Measurements from ENCODE around the gene KAT7.

DNA sequence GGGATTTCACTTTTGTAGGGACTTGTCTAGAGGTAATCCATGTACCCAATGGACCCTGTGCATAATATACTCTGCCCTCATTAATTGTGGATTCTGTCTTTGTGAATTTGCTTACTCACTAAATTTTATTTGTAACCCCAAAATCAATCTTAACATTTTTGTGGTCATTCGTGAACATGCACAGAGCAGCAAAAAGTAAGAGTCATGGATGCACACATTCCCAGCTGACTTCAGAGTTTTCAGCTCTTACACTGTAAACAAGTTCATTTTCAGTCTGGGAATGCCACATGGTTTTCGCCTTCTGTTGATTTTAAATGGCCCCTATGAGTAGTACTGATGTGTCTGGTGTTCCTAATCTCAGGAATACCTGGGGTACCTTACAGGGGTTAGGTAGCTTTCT, 35.1 kb downstream of the KAT7 start:
- TF ChIP-seq MXI1 (IDR thresholded peaks at IDR 0.05; ENCODE audit: low read depth, low read length) (no peak), NRF1 (IDR thresholded peaks at IDR 0.05; ENCODE audit: low read depth, low read length) (no peak), GABPA (IDR thresholded peaks at IDR 0.05; ENCODE audit: low read depth) (no peak)
- TF ChIP-seq, protein P1, sequence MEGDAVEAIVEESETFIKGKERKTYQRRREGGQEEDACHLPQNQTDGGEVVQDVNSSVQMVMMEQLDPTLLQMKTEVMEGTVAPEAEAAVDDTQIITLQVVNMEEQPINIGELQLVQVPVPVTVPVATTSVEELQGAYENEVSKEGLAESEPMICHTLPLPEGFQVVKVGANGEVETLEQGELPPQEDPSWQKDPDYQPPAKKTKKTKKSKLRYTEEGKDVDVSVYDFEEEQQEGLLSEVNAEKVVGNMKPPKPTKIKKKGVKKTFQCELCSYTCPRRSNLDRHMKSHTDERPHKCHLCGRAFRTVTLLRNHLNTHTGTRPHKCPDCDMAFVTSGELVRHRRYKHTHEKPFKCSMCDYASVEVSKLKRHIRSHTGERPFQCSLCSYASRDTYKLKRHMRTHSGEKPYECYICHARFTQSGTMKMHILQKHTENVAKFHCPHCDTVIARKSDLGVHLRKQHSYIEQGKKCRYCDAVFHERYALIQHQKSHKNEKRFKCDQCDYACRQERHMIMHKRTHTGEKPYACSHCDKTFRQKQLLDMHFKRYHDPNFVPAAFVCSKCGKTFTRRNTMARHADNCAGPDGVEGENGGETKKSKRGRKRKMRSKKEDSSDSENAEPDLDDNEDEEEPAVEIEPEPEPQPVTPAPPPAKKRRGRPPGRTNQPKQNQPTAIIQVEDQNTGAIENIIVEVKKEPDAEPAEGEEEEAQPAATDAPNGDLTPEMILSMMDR (IDR thresholded peaks at IDR 0.05), result no peak
- TF ChIP-seq, protein P2, sequence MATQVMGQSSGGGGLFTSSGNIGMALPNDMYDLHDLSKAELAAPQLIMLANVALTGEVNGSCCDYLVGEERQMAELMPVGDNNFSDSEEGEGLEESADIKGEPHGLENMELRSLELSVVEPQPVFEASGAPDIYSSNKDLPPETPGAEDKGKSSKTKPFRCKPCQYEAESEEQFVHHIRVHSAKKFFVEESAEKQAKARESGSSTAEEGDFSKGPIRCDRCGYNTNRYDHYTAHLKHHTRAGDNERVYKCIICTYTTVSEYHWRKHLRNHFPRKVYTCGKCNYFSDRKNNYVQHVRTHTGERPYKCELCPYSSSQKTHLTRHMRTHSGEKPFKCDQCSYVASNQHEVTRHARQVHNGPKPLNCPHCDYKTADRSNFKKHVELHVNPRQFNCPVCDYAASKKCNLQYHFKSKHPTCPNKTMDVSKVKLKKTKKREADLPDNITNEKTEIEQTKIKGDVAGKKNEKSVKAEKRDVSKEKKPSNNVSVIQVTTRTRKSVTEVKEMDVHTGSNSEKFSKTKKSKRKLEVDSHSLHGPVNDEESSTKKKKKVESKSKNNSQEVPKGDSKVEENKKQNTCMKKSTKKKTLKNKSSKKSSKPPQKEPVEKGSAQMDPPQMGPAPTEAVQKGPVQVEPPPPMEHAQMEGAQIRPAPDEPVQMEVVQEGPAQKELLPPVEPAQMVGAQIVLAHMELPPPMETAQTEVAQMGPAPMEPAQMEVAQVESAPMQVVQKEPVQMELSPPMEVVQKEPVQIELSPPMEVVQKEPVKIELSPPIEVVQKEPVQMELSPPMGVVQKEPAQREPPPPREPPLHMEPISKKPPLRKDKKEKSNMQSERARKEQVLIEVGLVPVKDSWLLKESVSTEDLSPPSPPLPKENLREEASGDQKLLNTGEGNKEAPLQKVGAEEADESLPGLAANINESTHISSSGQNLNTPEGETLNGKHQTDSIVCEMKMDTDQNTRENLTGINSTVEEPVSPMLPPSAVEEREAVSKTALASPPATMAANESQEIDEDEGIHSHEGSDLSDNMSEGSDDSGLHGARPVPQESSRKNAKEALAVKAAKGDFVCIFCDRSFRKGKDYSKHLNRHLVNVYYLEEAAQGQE (IDR thresholded peaks at IDR 0.05; ENCODE audit: low read depth, low read length), result no peak

All from SK-N-SH (cell line).